Breast epithelium (tissue), 4 donors: ENCODE results near the gene FEM1B. TPM values are rescaled to one million over a fixed set of nuclear protein-coding genes. Genes with fewer than 3 reads are reported as not detected.

Source experiments
- DNase-seq, 2 donors: peaks; one replicate each; pipeline ENCODE4 v3.0.0-alpha.2; 2019; ENCODE audit warnings: low spot score in 2 of 2
- H3K27ac ChIP-seq, 2 donors: fragments of 200-600 bp; sonication (generic) in 1 of 2; one replicate each; pipeline ENCODE4 v1.5.1; 2016 to 2019; ENCODE audit warnings: mild to moderate bottlenecking in 1 of 2
- H3K27me3 ChIP-seq, 2 donors: fragments of 200-600 bp; sonication (generic) in 1 of 2; one replicate each; pipeline versions ENCODE4 v1.5.1 to v1.6.0; 2017 to 2019; ENCODE audit warnings: control low read depth in 1 of 2, mild to moderate bottlenecking in 1 of 2
- H3K36me3 ChIP-seq: fragments of 200-600 bp; one replicate; pipeline ENCODE4 v1.5.1; 2019
- H3K4me1 ChIP-seq, 2 donors: fragments of 200-600 bp; sonication (generic); one replicate each; pipeline ENCODE4 v1.5.1; 2016 to 2019; ENCODE audit warnings: control low read depth in 1 of 2
- H3K4me3 ChIP-seq, 3 donors: fragments of 200-600 bp; sonication (generic); 1 replicate in 2 of 3; 2 replicates in 1 of 3; pipeline ENCODE4 v1.5.1; 2016 to 2019; ENCODE audit warnings: mild to moderate bottlenecking in 3 of 3, moderate library complexity in 2 of 3
- H3K9me3 ChIP-seq, 2 donors: fragments of 200-600 bp; sonication (generic) in 1 of 2; one replicate each; pipeline ENCODE4 v1.5.1; 2016 to 2019; ENCODE audit warnings: control low read depth in 1 of 2
- CTCF ChIP-seq, 3 donors: fragments of 450-650 bp; IDR thresholded peaks; one replicate each; pipeline ENCODE4 v1.5.1; 2016 to 2017; ENCODE audit warnings: antibody characterized with exemption in 3 of 3, mild to moderate bottlenecking in 3 of 3, moderate library complexity in 3 of 3
- POLR2A ChIP-seq: fragments of 450-650 bp; IDR thresholded peaks from one replicate; pipeline ENCODE4 v1.6.1; 2016; ENCODE audit warnings: antibody characterized with exemption, mild to moderate bottlenecking, moderate library complexity
- POLR2AphosphoS5 ChIP-seq, 3 donors: sonication (generic); formaldehyde crosslinking; IDR thresholded peaks; one replicate each; pipeline ENCODE4 v1.6.1; 2017; ENCODE audit warnings: antibody characterized with exemption in 3 of 3
- intact Hi-C: fragments of 100-400 bp; cut with DNase I; formaldehyde crosslinking; loops from one replicate; pipeline ENCODE4 v1.15.1; 2023; ENCODE audit warnings: low total_unique reads
- total RNA-seq, 3 donors: library from RNA; depleted of rRNA; stranded (reverse); fragments of >200 nt; gene quantifications; one replicate each; pipeline ENCODE4 v1.1.0, GENCODE V29; 2016

FEM1B gene
- total RNA-seq, 3 donors from 2014 or later, result 48.5 to 82.7 (median 60.0) TPM

- no peaks in the 10 kb centered on the region for H3K9me3 ChIP-seq
- no peaks in the 10 kb centered on the region for H3K36me3 ChIP-seq
- no peaks in the 10 kb centered on the region for H3K27me3 ChIP-seq
- peaks cover 15 to 42% of the 10 kb centered on the region in 2 donors for H3K4me1 ChIP-seq
- H3K27ac ChIP-seq, result peak overlapping the region; percentile 98 to 100
- DNase-seq, result peak in 1 of 2 donors; percentile 72
- intact Hi-C loops, result no loop called here
- no peak overlapping the region for H3K4me3 ChIP-seq
- TF ChIP-seq POLR2AphosphoS5 (IDR thresholded peaks at IDR 0.05) (peak in 1 of 3 donors; percentile 57), CTCF (IDR thresholded peaks at IDR 0.05) (no peak), POLR2A (no peak)
These were observed 2.3 kb upstream of the FEM1B start for GRCh38 chr15:68275165-68275746.

- DNase-seq, result no peak
- Histone ChIP-seq H3K27me3 (no peaks in the 10 kb centered on the region), H3K27ac (peak overlapping the region; percentile 98 to 100), H3K4me3 (peak overlapping the region; percentile 70 to 92 (median 90)), H3K4me1 (peaks cover 15 to 42% of the 10 kb centered on the region in 2 donors), H3K9me3 (no peaks in the 10 kb centered on the region), H3K36me3 (no peaks in the 10 kb centered on the region)
- intact Hi-C loops, result no loop called here
- TF ChIP-seq CTCF (IDR thresholded peaks at IDR 0.05) (no peak), POLR2AphosphoS5 (IDR thresholded peaks at IDR 0.05) (no peak), POLR2A (no peak)
These were observed 877 bp upstream of the FEM1B start for GRCh38 chr15:68276668-68277067.

- H3K4me1 ChIP-seq, result peaks cover 14 to 39% of the 10 kb centered on the region in 2 donors
- no peaks in the 10 kb centered on the region for H3K36me3 ChIP-seq
- intact Hi-C loops, result no loop called here
- no peak for DNase-seq
- TF ChIP-seq POLR2AphosphoS5 (IDR thresholded peaks at IDR 0.05), result no peak
- TF ChIP-seq POLR2A, result peak; percentile 58
- TF ChIP-seq CTCF (IDR thresholded peaks at IDR 0.05), result no peak
- no peaks in the 10 kb centered on the region for H3K9me3 ChIP-seq
- H3K27me3 ChIP-seq, result no peaks in the 10 kb centered on the region
- peak overlapping the region; percentile 70 to 92 (median 90) for H3K4me3 ChIP-seq
- peak overlapping the region; percentile 98 to 100 for H3K27ac ChIP-seq
These were observed 378 bp upstream of the FEM1B start for GRCh38 chr15:68277131-68277602.

GRCh38 chr15:68278345-68278594, 725 bp downstream of the FEM1B start:
- no peaks in the 10 kb centered on the region for H3K27me3 ChIP-seq
- H3K4me3 ChIP-seq, result peak overlapping the region; percentile 70 to 92 (median 90)
- intact Hi-C loops, result no loop called here
- DNase-seq, result peak in 1 of 2 donors; percentile 63
- peak overlapping the region; percentile 98 to 100 for H3K27ac ChIP-seq
- H3K36me3 ChIP-seq, result no peaks in the 10 kb centered on the region
- no peaks in the 10 kb centered on the region for H3K9me3 ChIP-seq
- peaks cover 3 to 28% of the 10 kb centered on the region in 2 donors for H3K4me1 ChIP-seq
- TF ChIP-seq CTCF (IDR thresholded peaks at IDR 0.05) (no peak), POLR2A (no peak)

GRCh38 chr15:68278595-68279405, 1.3 kb downstream of the FEM1B start:
- Histone ChIP-seq H3K4me1 (peaks cover 0 to 26% of the 10 kb centered on the region in 2 donors), H3K4me3 (peak overlapping the region; percentile 70 to 92 (median 90)), H3K27me3 (no peaks in the 10 kb centered on the region), H3K9me3 (no peaks in the 10 kb centered on the region), H3K27ac (peak overlapping the region; percentile 98 to 100), H3K36me3 (no peaks in the 10 kb centered on the region)
- intact Hi-C loops, result no loop called here
- DNase-seq, result no peak
- TF ChIP-seq POLR2A, result no peak
- no peak for TF ChIP-seq CTCF (IDR thresholded peaks at IDR 0.05)
- no peak for TF ChIP-seq POLR2AphosphoS5 (IDR thresholded peaks at IDR 0.05)
